Measurements from ENCODE around the gene UBR4.

- TF ChIP-seq CTCF (IDR thresholded peaks at IDR 0.05) (no peak), EP300 (IDR thresholded peaks at IDR 0.05) (no peak), POLR2AphosphoS5 (IDR thresholded peaks at IDR 0.05) (no peak), POLR2A (IDR thresholded peaks at IDR 0.05) (no peak)
Measured at GRCh38 chr1:19049128-19049768, 160.8 kb downstream of the UBR4 start.

Measured in sigmoid colon (tissue), 4 donors.